ENCODE measurements around the gene CLCN3. TPM values are rescaled to one million over a fixed set of nuclear protein-coding genes. Genes with fewer than 3 reads are reported as not detected.
"Not testable (repeated sequence)": the region's sequence is repeated elsewhere in the genome, so short reads cannot be mapped to it uniquely, and the experiment has no call there.

Gene CLCN3
- total RNA-seq, 1 experiment from 2014 or later: 56.0 TPM

- peak; percentile 39 for TF ChIP-seq CTCF (IDR thresholded peaks at IDR 0.05; ENCODE audit: unreplicated experiment)
- intact Hi-C loops (cut with micrococcal nuclease): no loop called here
Measured at GRCh38 chr4:169619518-169619957, 840 bp upstream of the CLCN3 start.

DNA sequence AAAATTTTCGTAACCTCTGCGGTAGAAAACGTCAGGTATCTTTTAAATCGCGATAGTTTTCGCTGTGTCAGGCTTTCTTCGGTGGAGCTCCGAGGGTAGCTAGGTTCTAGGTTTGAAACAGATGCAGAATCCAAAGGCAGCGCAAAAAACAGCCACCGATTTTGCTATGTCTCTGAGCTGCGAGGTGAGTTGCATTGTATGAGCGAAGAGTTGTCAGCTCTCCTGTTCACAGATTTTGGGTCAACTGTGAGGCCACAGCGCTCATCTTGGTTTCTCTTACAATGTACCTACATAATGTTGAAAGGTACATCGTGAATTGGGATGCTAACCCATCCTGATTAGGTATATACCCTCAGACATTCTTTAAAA lies 486 bp downstream of the CLCN3 start:
- Mint-ChIP-seq H3K4me1 (ENCODE audit: insufficient read depth, unreplicated experiment) (peaks cover 29% of the 10 kb centered on the region), H3K27me3 (ENCODE audit: insufficient read depth, unreplicated experiment) (no peaks in the 10 kb centered on the region), H3K36me3 (ENCODE audit: insufficient read depth, unreplicated experiment) (no peaks in the 10 kb centered on the region), H3K4me3 (ENCODE audit: unreplicated experiment) (peak overlapping the region; percentile 97), H3K9me3 (ENCODE audit: unreplicated experiment) (no peaks in the 10 kb centered on the region), H3K27ac (ENCODE audit: low read depth, unreplicated experiment) (peak overlapping the region; percentile 98)
- ChIA-PET CTCF (interaction anchor here (1.0 to 1.9 kb wide), 4 partner anchors 10 to 39 kb away, joined by 3 to 9 read pairs (median 6); no protein-coding TSS in a partner anchor), POLR2A (interaction anchor here (0.6 to 5.2 kb wide), 17 partner anchors 8 to 701 kb away, joined by 3 to 303 read pairs (median 5); partner anchors contain the start of genes HPF1 and NEK1)
- TSS peak; percentile 80 for BruUV-seq (replicated peaks)
- no peak for TF ChIP-seq CTCF (IDR thresholded peaks at IDR 0.05; ENCODE audit: unreplicated experiment)
- intact Hi-C loops (cut with micrococcal nuclease): loop anchor here (1.0 kb wide), 2 partner anchors 39 to 405 kb away; partner anchors contain the start of gene MFAP3L
- DNase-seq (ENCODE audit: unreplicated experiment): peak; percentile 41

More at GRCh38 chr4:169619518-169619957, 840 bp upstream of the CLCN3 start:
- H3K4me1 Mint-ChIP-seq (ENCODE audit: insufficient read depth, unreplicated experiment): peaks cover 29% of the 10 kb centered on the region
- no peaks in the 10 kb centered on the region for H3K27me3 Mint-ChIP-seq (ENCODE audit: insufficient read depth, unreplicated experiment)
- H3K36me3 Mint-ChIP-seq (ENCODE audit: insufficient read depth, unreplicated experiment): no peaks in the 10 kb centered on the region
- H3K4me3 Mint-ChIP-seq (ENCODE audit: unreplicated experiment): peak overlapping the region; percentile 97
- ChIA-PET CTCF (interaction anchor here (0.6 to 2.2 kb wide), 21 partner anchors 9 to 1095 kb away, joined by 3 to 9 read pairs (median 4); no protein-coding TSS in a partner anchor), POLR2A (interaction anchor here (0.6 to 5.2 kb wide), 23 partner anchors 8 to 855 kb away, joined by 3 to 303 read pairs (median 4); partner anchors contain the start of genes HPF1 and NEK1)
- TSS peak; percentile 90 for BruUV-seq (replicated peaks)
- H3K27ac Mint-ChIP-seq (ENCODE audit: low read depth, unreplicated experiment): peak overlapping the region; percentile 98
- no peaks in the 10 kb centered on the region for H3K9me3 Mint-ChIP-seq (ENCODE audit: unreplicated experiment)
- DNase-seq (ENCODE audit: unreplicated experiment): peak; percentile 76

GRCh38 chr4:169621731-169622492 lies 1.5 kb downstream of the CLCN3 start:
- ChIA-PET CTCF (interaction anchor here (0.6 to 1.1 kb wide), 4 partner anchors 10 to 39 kb away, joined by 3 read pairs; no protein-coding TSS in a partner anchor), POLR2A (interaction anchor here (0.7 to 5.2 kb wide), 8 partner anchors 10 to 405 kb away, joined by 3 to 303 read pairs (median 6); partner anchors contain the start of genes HPF1 and NEK1)
- Mint-ChIP-seq H3K4me3 (ENCODE audit: unreplicated experiment) (peak overlapping the region; percentile 97), H3K9me3 (ENCODE audit: unreplicated experiment) (no peaks in the 10 kb centered on the region), H3K27me3 (ENCODE audit: insufficient read depth, unreplicated experiment) (no peaks in the 10 kb centered on the region), H3K27ac (ENCODE audit: low read depth, unreplicated experiment) (peak overlapping the region; percentile 98), H3K36me3 (ENCODE audit: insufficient read depth, unreplicated experiment) (no peaks in the 10 kb centered on the region), H3K4me1 (ENCODE audit: insufficient read depth, unreplicated experiment) (peaks cover 32% of the 10 kb centered on the region)
- TF ChIP-seq CTCF (IDR thresholded peaks at IDR 0.05; ENCODE audit: unreplicated experiment): no peak
- peak; percentile 59 for DNase-seq (ENCODE audit: unreplicated experiment)
- BruUV-seq (replicated peaks): no TSS peak
- intact Hi-C loops (cut with micrococcal nuclease): no loop called here

- BruUV-seq (replicated peaks): no TSS peak
- no peak for TF ChIP-seq CTCF (IDR thresholded peaks at IDR 0.05; ENCODE audit: unreplicated experiment)
- Mint-ChIP-seq H3K27ac (ENCODE audit: low read depth, unreplicated experiment) (peak overlapping the region; percentile 98), H3K4me1 (ENCODE audit: insufficient read depth, unreplicated experiment) (peaks cover 39% of the 10 kb centered on the region), H3K4me3 (ENCODE audit: unreplicated experiment) (peak overlapping the region; percentile 97), H3K36me3 (ENCODE audit: insufficient read depth, unreplicated experiment) (no peaks in the 10 kb centered on the region), H3K9me3 (ENCODE audit: unreplicated experiment) (no peaks in the 10 kb centered on the region), H3K27me3 (ENCODE audit: insufficient read depth, unreplicated experiment) (no peaks in the 10 kb centered on the region)
- CTCF ChIA-PET: interaction anchor here (0.8 to 1.1 kb wide), 2 partner anchors 11 to 37 kb away, joined by 3 read pairs; no protein-coding TSS in a partner anchor
- POLR2A ChIA-PET: interaction anchor here (1.0 to 5.2 kb wide), 7 partner anchors 10 to 404 kb away, joined by 3 to 303 read pairs (median 6); partner anchors contain the start of genes HPF1 and NEK1
- DNase-seq (ENCODE audit: unreplicated experiment): no peak
- intact Hi-C loops (cut with micrococcal nuclease): no loop called here
Measured at GRCh38 chr4:169622566-169622965, 2.2 kb downstream of the CLCN3 start.

DNA sequence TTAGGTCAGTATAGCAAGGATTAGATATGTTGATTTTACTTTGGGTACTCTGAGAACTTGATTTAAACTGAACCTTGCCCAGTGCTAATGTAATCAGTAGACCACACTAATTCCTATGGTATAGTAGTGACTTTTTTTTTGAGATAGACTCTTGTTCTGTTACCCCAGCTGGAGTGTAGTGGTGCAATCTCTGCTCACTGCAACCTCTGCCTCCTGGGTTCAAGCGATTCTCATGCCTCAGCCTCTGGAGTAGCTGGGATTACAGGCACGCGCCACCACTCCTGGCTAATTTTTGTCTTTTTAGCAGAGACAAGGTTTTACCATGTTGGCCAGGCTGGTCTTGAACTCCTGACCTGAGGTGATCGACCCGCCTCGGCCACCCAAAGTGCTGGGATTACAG lies 3.6 kb downstream of the CLCN3 start:
- H3K9me3 Mint-ChIP-seq (ENCODE audit: unreplicated experiment); BruUV-seq (replicated peaks); H3K27me3 Mint-ChIP-seq (ENCODE audit: insufficient read depth, unreplicated experiment); H3K36me3 Mint-ChIP-seq (ENCODE audit: insufficient read depth, unreplicated experiment); DNase-seq (ENCODE audit: unreplicated experiment); intact Hi-C loops (cut with micrococcal nuclease); H3K4me3 Mint-ChIP-seq (ENCODE audit: unreplicated experiment): not testable (repeated sequence)
- ChIA-PET POLR2A (interaction anchor here (1.1 to 2.4 kb wide), 3 partner anchors 20 to 41 kb away, joined by 3 to 21 read pairs (median 4); no protein-coding TSS in a partner anchor), CTCF (interaction anchor here (0.6 to 1.1 kb wide), 3 partner anchors 32 to 1471 kb away, joined by 3 read pairs; no protein-coding TSS in a partner anchor)
- peak overlapping the region; percentile 98 for H3K27ac Mint-ChIP-seq (ENCODE audit: low read depth, unreplicated experiment)
- peaks cover 33% of the 10 kb centered on the region for H3K4me1 Mint-ChIP-seq (ENCODE audit: insufficient read depth, unreplicated experiment)

Measured in MCF 10A (cell line).